Renal cortical epithelial cell (primary cell): ENCODE measurements around the gene TXNDC8. TPM values are rescaled to one million over a fixed set of nuclear protein-coding genes. Genes with fewer than 3 reads are reported as not detected.
"Not testable (repeated sequence)": the region's sequence is repeated elsewhere in the genome, so short reads cannot be mapped to it uniquely, and the experiment has no call there.

ENCODE experiments used
- DNase-seq: peaks from one replicate; pipeline ENCODE4 v3.0.0-alpha.2; 2011; ENCODE audit warnings: low read depth
- total RNA-seq: library from RNA; depleted of rRNA; stranded (reverse); fragments of >200 nt; gene quantifications from 2 replicates; pipeline ENCODE4 v1.2.3, GENCODE V29; 2014

TXNDC8 gene
- not detected in 2 replicates for total RNA-seq

GRCh38 chr9:110337727-110338126 lies at the start of gene TXNDC8:
TSS of gene TXNDC8 (minus strand) at chr9:110337863.
- no peak for DNase-seq

GRCh38 chr9:110383491-110383890 lies 45.8 kb upstream of the TXNDC8 start:
- DNase-seq, result no peak

GRCh38 chr9:110382731-110383130 lies 45.1 kb upstream of the TXNDC8 start:
- DNase-seq, result no peak

GRCh38 chr9:110371411-110372007 lies 33.8 kb upstream of the TXNDC8 start:
- DNase-seq, result no peak

- peak; percentile 23 for DNase-seq
Measured at GRCh38 chr9:110370315-110370714, 32.7 kb upstream of the TXNDC8 start.

GRCh38 chr9:110364451-110364850 lies 26.8 kb upstream of the TXNDC8 start:
- DNase-seq, result no peak

GRCh38 chr9:110358992-110359391 lies 21.3 kb upstream of the TXNDC8 start:
- not testable (repeated sequence) for DNase-seq

- peak; percentile 18 for DNase-seq
Measured at GRCh38 chr9:110357505-110357904, 19.8 kb upstream of the TXNDC8 start.

- DNase-seq, result no peak
Measured at GRCh38 chr9:110356639-110357395, 19.2 kb upstream of the TXNDC8 start.

- no peak for DNase-seq
Measured at GRCh38 chr9:110355911-110356310, 18.2 kb upstream of the TXNDC8 start.

GRCh38 chr9:110351009-110351467 lies 13.4 kb upstream of the TXNDC8 start:
- peak; percentile 30 for DNase-seq

- DNase-seq, result no peak
Measured at GRCh38 chr9:110346325-110346724, 8.7 kb upstream of the TXNDC8 start.

GRCh38 chr9:110344821-110345220 lies 7.2 kb upstream of the TXNDC8 start:
- DNase-seq, result no peak

- DNase-seq, result no peak
Measured at GRCh38 chr9:110343551-110343950, 5.9 kb upstream of the TXNDC8 start.

GRCh38 chr9:110340306-110340705 lies 2.6 kb upstream of the TXNDC8 start:
- DNase-seq, result peak; percentile 9

GRCh38 chr9:110338143-110338542 lies 480 bp upstream of the TXNDC8 start:
- no peak for DNase-seq

GRCh38 chr9:110336363-110336762 lies 1.3 kb downstream of the TXNDC8 start:
- no peak for DNase-seq

- DNase-seq, result no peak
Measured at GRCh38 chr9:110334871-110335270, 2.8 kb downstream of the TXNDC8 start.

GRCh38 chr9:110334183-110334582 lies 3.5 kb downstream of the TXNDC8 start:
- DNase-seq, result no peak

GRCh38 chr9:110332766-110333165 lies 4.9 kb downstream of the TXNDC8 start:
- DNase-seq, result no peak

GRCh38 chr9:110330484-110331105 lies 7.1 kb downstream of the TXNDC8 start:
- peak; percentile 56 for DNase-seq

- DNase-seq, result no peak
Measured at GRCh38 chr9:110329639-110330230, 7.9 kb downstream of the TXNDC8 start.

GRCh38 chr9:110328763-110329162 lies 8.9 kb downstream of the TXNDC8 start:
- DNase-seq, result no peak
